KMS-11 (cell line): ENCODE data around the gene GOSR2.

Experiments
- H2AFZ ChIP-seq: fragments of 200-600 bp; sonication (generic); 2 replicates; pipeline ENCODE4 v1.6.1; 2016; ENCODE audit warnings: antibody characterized with exemption, mixed run types, low read depth
- H3K27ac ChIP-seq: fragments of 200-600 bp; sonication (generic); 2 replicates; pipeline ENCODE4 v1.6.1; 2016; ENCODE audit warnings: mild to moderate bottlenecking, mixed run types
- H3K27me3 ChIP-seq: fragments of 200-600 bp; sonication (generic); 2 replicates; pipeline ENCODE4 v1.6.1; 2017; ENCODE audit warnings: mild to moderate bottlenecking, low read depth, mixed run types, moderate library complexity; ENCODE audit not compliant: insufficient read depth
- H3K36me3 ChIP-seq: fragments of 200-600 bp; sonication (generic); 2 replicates; pipeline ENCODE4 v1.6.1; 2017; ENCODE audit warnings: mild to moderate bottlenecking, mixed run types; ENCODE audit not compliant: insufficient read depth
- H3K4me1 ChIP-seq: fragments of 200-600 bp; sonication (generic); 2 replicates; pipeline ENCODE4 v1.6.1; 2016; ENCODE audit warnings: mild to moderate bottlenecking, low read depth, mixed run types; ENCODE audit not compliant: poor library complexity, severe bottlenecking
- H3K4me2 ChIP-seq: fragments of 200-600 bp; sonication (generic); 2 replicates; pipeline ENCODE4 v1.7.0; 2016; ENCODE audit warnings: mild to moderate bottlenecking, mixed run types
- H3K4me3 ChIP-seq: fragments of 200-600 bp; sonication (generic); IDR thresholded peaks from 2 replicates; pipeline ENCODE4 v1.6.1; 2017; ENCODE audit warnings: low read depth, low read length, mixed read lengths; ENCODE audit not compliant: insufficient read depth
- H3K79me2 ChIP-seq: fragments of 200-600 bp; sonication (generic); 2 replicates; pipeline ENCODE4 v1.6.1; 2016; ENCODE audit warnings: low read depth, mixed run types; ENCODE audit not compliant: insufficient read depth
- H3K9ac ChIP-seq: fragments of 200-600 bp; sonication (generic); 2 replicates; pipeline ENCODE4 v1.6.1; 2016; ENCODE audit warnings: mild to moderate bottlenecking, mixed run types
- H4K20me1 ChIP-seq: fragments of 200-600 bp; sonication (generic); 2 replicates; pipeline ENCODE4 v1.6.1; 2016; ENCODE audit warnings: mild to moderate bottlenecking, mixed run types; ENCODE audit not compliant: insufficient read depth
- TF ChIP-seq, protein P1 (sequence below): fragments of 200-600 bp; sonication (generic); conservative IDR thresholded peaks from 2 replicates; pipeline ENCODE4 v1.6.1; 2017; ENCODE audit warnings: low read depth, mild to moderate bottlenecking, antibody characterized with exemption, low read length, moderate library complexity, mixed read lengths

GOSR2 gene

DNA sequence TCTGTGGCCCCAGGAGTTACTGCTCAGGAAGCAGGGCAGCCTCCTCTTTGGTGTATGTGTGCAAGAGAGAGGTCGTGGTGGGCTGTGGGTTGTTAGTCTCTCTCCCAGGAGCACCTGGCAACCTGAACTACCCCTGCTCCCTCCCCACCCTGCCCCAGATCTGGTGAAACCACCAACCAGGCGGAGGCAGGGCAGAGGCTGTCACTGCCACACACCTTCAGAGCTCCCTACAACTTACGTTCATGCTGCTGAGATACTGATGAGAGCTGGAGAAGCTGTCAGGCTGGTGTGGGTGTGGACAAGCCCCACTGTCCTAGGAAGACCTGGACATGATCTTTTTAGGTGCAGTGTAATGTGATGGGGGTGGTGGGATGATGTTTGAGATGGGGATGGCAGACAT, 24.3 kb downstream of the GOSR2 start:
- Histone ChIP-seq H2AFZ (no peak overlapping the region), H3K27ac (no peak overlapping the region), H3K27me3 (no peaks in the 10 kb centered on the region), H3K4me1 (no peaks in the 10 kb centered on the region), H3K9ac (no peak overlapping the region), H3K79me2 (no peaks in the 10 kb centered on the region), H4K20me1 (no peaks in the 10 kb centered on the region), H3K4me2 (no peak overlapping the region), H3K4me3 (no peak overlapping the region), H3K36me3 (no peaks in the 10 kb centered on the region)
- TF ChIP-seq, protein P1, sequence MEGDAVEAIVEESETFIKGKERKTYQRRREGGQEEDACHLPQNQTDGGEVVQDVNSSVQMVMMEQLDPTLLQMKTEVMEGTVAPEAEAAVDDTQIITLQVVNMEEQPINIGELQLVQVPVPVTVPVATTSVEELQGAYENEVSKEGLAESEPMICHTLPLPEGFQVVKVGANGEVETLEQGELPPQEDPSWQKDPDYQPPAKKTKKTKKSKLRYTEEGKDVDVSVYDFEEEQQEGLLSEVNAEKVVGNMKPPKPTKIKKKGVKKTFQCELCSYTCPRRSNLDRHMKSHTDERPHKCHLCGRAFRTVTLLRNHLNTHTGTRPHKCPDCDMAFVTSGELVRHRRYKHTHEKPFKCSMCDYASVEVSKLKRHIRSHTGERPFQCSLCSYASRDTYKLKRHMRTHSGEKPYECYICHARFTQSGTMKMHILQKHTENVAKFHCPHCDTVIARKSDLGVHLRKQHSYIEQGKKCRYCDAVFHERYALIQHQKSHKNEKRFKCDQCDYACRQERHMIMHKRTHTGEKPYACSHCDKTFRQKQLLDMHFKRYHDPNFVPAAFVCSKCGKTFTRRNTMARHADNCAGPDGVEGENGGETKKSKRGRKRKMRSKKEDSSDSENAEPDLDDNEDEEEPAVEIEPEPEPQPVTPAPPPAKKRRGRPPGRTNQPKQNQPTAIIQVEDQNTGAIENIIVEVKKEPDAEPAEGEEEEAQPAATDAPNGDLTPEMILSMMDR: no peak

DNA sequence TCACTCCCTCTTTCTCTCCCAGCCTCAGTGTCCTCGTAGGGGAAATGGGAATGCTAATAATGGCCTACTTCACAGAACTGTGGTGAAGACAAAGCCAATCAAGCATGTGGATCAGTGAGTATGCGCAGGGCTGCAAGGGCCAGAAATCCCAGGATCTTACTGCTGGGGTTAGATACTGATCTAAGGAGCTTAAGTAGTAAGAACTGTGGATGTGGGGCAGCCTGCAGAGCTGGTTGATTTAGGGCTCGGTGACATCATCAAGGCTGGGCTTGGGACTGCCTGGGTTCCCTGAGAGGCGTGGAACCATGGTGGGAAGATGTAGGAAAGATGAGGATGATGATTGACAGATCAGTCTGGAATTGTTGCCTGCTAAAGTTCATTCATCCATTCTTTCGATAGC, 25.6 kb downstream of the GOSR2 start:
- H3K4me2 ChIP-seq: no peak overlapping the region
- no peaks in the 10 kb centered on the region for H4K20me1 ChIP-seq
- H3K9ac ChIP-seq: no peak overlapping the region
- H3K27ac ChIP-seq: no peak overlapping the region
- TF ChIP-seq, protein P1: no peak
- H2AFZ ChIP-seq: no peak overlapping the region
- H3K4me1 ChIP-seq: no peaks in the 10 kb centered on the region
- no peaks in the 10 kb centered on the region for H3K36me3 ChIP-seq
- no peak overlapping the region for H3K4me3 ChIP-seq
- H3K27me3 ChIP-seq: no peaks in the 10 kb centered on the region
- no peaks in the 10 kb centered on the region for H3K79me2 ChIP-seq

DNA sequence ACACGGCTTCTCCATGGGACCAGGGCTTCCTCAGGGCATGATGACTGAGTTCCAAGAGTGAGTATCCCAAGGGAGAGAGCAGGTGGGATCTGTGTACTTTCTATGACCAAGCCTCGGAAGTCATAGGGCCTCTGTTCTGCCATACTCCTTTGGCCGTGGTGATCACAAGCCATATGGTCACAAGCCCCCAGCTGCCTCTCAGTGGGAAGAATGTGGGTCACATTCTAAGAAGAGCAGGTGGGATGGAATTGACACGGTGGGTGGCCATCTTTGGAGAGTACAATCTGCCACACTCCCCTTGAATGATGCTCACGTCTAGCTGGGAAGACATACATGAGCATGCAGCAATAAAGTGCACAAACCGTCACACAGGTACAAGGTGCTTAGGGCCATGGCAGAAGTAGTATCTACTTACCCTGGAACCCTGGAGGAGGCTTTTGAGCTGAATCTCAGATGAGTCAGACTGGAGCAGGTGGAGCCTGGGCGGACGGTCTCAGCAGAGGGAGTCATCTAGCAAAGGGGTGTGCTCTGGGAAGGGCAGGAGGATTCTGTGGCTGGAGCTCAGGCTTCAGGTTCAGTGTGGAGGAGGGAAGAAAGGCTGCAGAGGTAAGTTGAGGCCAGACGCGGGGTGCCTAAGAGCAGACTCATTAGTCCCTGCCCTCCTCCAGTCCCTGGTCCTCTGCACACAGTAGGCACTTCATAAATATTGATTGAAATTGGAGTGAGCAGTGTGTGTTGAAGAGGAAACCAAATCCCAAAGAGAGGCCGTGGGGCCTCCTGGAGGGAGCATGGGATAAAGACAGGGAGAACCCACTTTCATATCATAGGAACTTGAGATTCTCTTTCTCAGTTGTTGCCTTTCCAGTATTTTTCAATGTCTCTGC, 26.6 kb downstream of the GOSR2 start:
- H3K4me2 ChIP-seq: no peak overlapping the region
- TF ChIP-seq, protein P1: no peak
- H3K4me3 ChIP-seq: no peak overlapping the region
- no peaks in the 10 kb centered on the region for H3K4me1 ChIP-seq
- H3K79me2 ChIP-seq: no peaks in the 10 kb centered on the region
- H3K27me3 ChIP-seq: no peaks in the 10 kb centered on the region
- no peaks in the 10 kb centered on the region for H4K20me1 ChIP-seq
- no peak overlapping the region for H3K9ac ChIP-seq
- H3K36me3 ChIP-seq: no peaks in the 10 kb centered on the region
- H2AFZ ChIP-seq: no peak overlapping the region
- no peak overlapping the region for H3K27ac ChIP-seq

DNA sequence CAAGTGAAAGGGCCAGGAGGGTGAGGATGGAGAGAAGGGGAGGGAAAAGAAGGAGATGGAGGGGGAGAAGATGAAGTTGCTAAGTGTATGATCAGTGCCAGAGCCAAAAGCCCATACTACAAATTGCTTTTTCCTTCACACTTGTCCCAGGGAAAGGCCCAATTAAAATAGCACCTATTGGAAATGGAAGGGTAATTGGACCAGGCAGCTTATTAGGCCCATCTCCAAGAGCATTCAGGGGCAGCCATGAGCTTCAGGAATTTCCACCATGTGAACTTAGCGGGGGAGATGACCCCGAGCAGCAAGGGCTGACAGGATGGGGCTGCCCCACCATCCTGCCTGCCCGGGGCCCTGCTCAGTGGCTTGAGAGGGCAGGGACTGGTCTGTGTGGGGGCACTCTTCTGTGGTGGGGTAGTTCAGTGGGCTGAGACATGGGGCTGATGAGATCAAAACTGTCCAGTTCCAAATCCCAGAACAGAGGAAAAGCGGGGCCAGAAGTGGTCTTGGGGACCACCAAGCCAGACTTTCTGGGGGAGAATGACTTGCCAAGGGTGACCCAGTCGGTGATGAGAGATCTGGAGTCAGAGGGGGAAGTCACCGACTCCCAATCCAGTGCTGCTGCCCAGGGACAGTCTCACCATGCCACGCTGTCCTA, 27.5 kb downstream of the GOSR2 start:
- TF ChIP-seq, protein P1: no peak
- Histone ChIP-seq H3K79me2 (no peaks in the 10 kb centered on the region), H3K9ac (no peak overlapping the region)

More for the DNA sequence above, 27.5 kb downstream of the GOSR2 start:
- H3K27me3 ChIP-seq: no peaks in the 10 kb centered on the region
- H3K36me3 ChIP-seq: no peaks in the 10 kb centered on the region
- no peak overlapping the region for H3K27ac ChIP-seq
- no peaks in the 10 kb centered on the region for H3K4me1 ChIP-seq
- no peak overlapping the region for H2AFZ ChIP-seq
- H3K4me3 ChIP-seq: no peak overlapping the region
- H3K4me2 ChIP-seq: no peak overlapping the region
- no peaks in the 10 kb centered on the region for H4K20me1 ChIP-seq
